ENCODE data around the gene ZIC1.

DNA sequence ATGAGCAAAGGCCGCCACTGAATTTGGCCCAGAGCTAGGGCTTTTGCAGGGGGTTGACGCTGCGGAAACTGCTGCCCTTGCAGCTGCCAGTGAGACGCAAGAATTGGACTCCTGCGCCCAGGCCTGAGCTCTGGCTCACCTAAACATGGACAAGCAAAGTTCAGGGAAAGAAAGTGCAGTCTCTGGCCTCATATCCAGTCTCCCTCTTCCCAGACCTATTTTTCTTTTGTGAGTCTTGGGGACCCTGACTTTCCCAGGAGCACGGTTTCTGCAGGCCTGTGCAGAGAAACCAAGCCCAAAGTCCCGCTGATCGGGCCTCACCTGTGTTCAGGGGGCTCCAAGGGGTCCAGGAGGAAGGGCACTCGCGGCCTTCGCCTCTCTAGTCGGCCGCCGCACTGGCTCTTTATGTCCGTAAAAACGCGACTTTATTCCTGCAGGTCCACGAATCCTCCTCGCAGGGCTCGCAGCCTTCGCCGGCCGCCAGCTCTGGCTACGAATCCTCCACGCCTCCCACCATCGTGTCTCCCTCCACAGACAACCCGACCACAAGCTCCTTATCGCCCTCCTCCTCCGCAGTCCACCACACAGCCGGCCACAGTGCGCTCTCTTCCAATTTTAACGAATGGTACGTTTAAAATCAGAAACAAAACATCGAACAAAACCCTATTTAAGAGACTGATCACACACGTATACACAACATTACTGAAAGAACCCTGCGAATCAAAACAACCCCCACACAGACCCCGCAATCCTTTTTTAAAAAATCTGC lies 3.9 kb downstream of the ZIC1 start:
- TF ChIP-seq CTCF (conservative IDR thresholded peaks at IDR 0.05; ENCODE audit: low read depth, low read length) (no peak), EZH2 (IDR thresholded peaks at IDR 0.05; ENCODE audit: low read length, unreplicated experiment) (peak; percentile 44)
